BE2C (cell line): ENCODE results near the gene SCN9A.
"Not testable (repeated sequence)": the region's sequence is repeated elsewhere in the genome, so short reads cannot be mapped to it uniquely, and the experiment has no call there.

Experiments
- DNase-seq: peaks from one replicate; pipeline ENCODE4 v3.0.0-alpha.2; 2020
- H3K27me3 ChIP-seq: fragments of 250-450 bp; sonication (Bioruptor Pico); 2 replicates; pipeline ENCODE4 v1.5.1; 2020; ENCODE audit warnings: mild to moderate bottlenecking
- H3K36me3 ChIP-seq: fragments of 250-450 bp; sonication (Bioruptor Pico); 2 replicates; pipeline ENCODE4 v1.5.1; 2020; ENCODE audit warnings: mild to moderate bottlenecking
- H3K4me1 ChIP-seq: fragments of 250-450 bp; sonication (Bioruptor Pico); 2 replicates; pipeline ENCODE4 v1.5.1; 2020
- H3K4me3 ChIP-seq: 2 replicates; pipeline ENCODE4 v1.5.1; 2011; ENCODE audit warnings: low read depth, low read length
- H3K9me3 ChIP-seq: fragments of 250-450 bp; sonication (Bioruptor Pico); 2 replicates; pipeline ENCODE4 v1.5.1; 2020
- CTCF ChIP-seq: IDR thresholded peaks from 2 replicates; pipeline ENCODE4 v1.5.1; 2012; ENCODE audit warnings: mild to moderate bottlenecking, low read depth, low read length

SCN9A gene

GRCh38 chr2:166411473-166412230 is 35.9 kb upstream of the SCN9A start:
- no peak for DNase-seq
- Histone ChIP-seq H3K36me3 (no peaks in the 10 kb centered on the region), H3K4me3 (peak overlapping the region; percentile 11; the same call in 1 of the 2 replicates), H3K4me1 (peaks cover 2% of the 10 kb centered on the region), H3K9me3 (no peaks in the 10 kb centered on the region), H3K27me3 (no peaks in the 10 kb centered on the region)
- no peak for TF ChIP-seq CTCF

- Histone ChIP-seq H3K4me1 (peaks cover 2% of the 10 kb centered on the region), H3K27me3 (no peaks in the 10 kb centered on the region), H3K36me3 (no peaks in the 10 kb centered on the region), H3K9me3 (no peaks in the 10 kb centered on the region), H3K4me3 (peak overlapping the region; percentile 11; the same call in 1 of the 2 replicates)
- no peak for TF ChIP-seq CTCF
- DNase-seq = no peak
These were observed 35.2 kb upstream of the SCN9A start for GRCh38 chr2:166410828-166411472.

GRCh38 chr2:166407746-166408145 is 32.0 kb upstream of the SCN9A start:
- not testable (repeated sequence) for H3K9me3 ChIP-seq, H3K4me1 ChIP-seq, H3K36me3 ChIP-seq, H3K4me3 ChIP-seq, H3K27me3 ChIP-seq, DNase-seq

- peaks cover 2% of the 10 kb centered on the region for H3K4me1 ChIP-seq
These were observed 30.6 kb upstream of the SCN9A start for GRCh38 chr2:166406374-166406773.

GRCh38 chr2:166405569-166405926 is 29.8 kb upstream of the SCN9A start:
- DNase-seq = no peak
- H3K9me3 ChIP-seq = no peaks in the 10 kb centered on the region
- H3K4me3 ChIP-seq = no peak overlapping the region
- H3K27me3 ChIP-seq = no peaks in the 10 kb centered on the region
- TF ChIP-seq CTCF = no peak
- H3K4me1 ChIP-seq = peaks cover 2% of the 10 kb centered on the region
- H3K36me3 ChIP-seq = no peaks in the 10 kb centered on the region

More at GRCh38 chr2:166406374-166406773, 30.6 kb upstream of the SCN9A start:
- H3K9me3 ChIP-seq = no peaks in the 10 kb centered on the region
- H3K4me3 ChIP-seq = no peak overlapping the region
- no peaks in the 10 kb centered on the region for H3K36me3 ChIP-seq
- no peaks in the 10 kb centered on the region for H3K27me3 ChIP-seq
- DNase-seq = no peak
- TF ChIP-seq CTCF = no peak

GRCh38 chr2:166404831-166405568 is 29.3 kb upstream of the SCN9A start:
- no peak for DNase-seq
- Histone ChIP-seq H3K27me3 (no peaks in the 10 kb centered on the region), H3K9me3 (no peaks in the 10 kb centered on the region), H3K36me3 (no peaks in the 10 kb centered on the region), H3K4me1 (peaks cover 2% of the 10 kb centered on the region), H3K4me3 (no peak overlapping the region)
- TF ChIP-seq CTCF = no peak
